T-helper 17 cell (primary cell): Measurements from ENCODE around the gene ERLIN1. TPM values are rescaled to one million over a fixed set of nuclear protein-coding genes. Genes with fewer than 3 reads are reported as not detected.

Experiments
- ATAC-seq: fragments of 150-1000 bp; cut with Tn5 transposase; 2 replicates; pipeline ENCODE4 v1.10.0; 2021; ENCODE audit warnings: mild to moderate bottlenecking, moderate library complexity
- DNase-seq, 3 donors: peaks; one replicate each; pipeline versions ENCODE4 v3.0.0 to v3.0.0-alpha.2; 2020 to 2021
- H3K9me3 ChIP-seq: one replicate; pipeline ENCODE4 v1.7.0; 2013; ENCODE audit warnings: low read length, mild to moderate bottlenecking; ENCODE audit not compliant: control insufficient read depth, poor library complexity, severe bottlenecking
- H3K27ac Mint-ChIP-seq: one replicate; pipeline ENCODE4 v1.8.0; 2022; ENCODE audit warnings: mild to moderate bottlenecking, moderate library complexity, mixed read lengths
- H3K27me3 Mint-ChIP-seq: one replicate; pipeline ENCODE4 v1.8.0; 2022; ENCODE audit warnings: mixed read lengths
- H3K36me3 Mint-ChIP-seq: one replicate; pipeline ENCODE4 v1.8.0; 2022; ENCODE audit warnings: low read depth, mixed read lengths
- H3K4me1 Mint-ChIP-seq: one replicate; pipeline ENCODE4 v1.8.0; 2022; ENCODE audit warnings: mild to moderate bottlenecking, mixed read lengths
- H3K4me3 Mint-ChIP-seq: one replicate; pipeline ENCODE4 v1.8.0; 2022; ENCODE audit warnings: mild to moderate bottlenecking, moderate library complexity, mixed read lengths
- total RNA-seq, 4 donors: library from RNA in 2 of 4; stranded (reverse) in 2 of 4; gene quantifications; one replicate each; pipeline ENCODE4 v1.2.3 and lab custom pipeline; 2022 to 2026

ERLIN1 gene
- total RNA-seq, 2 donors from 2014 or later = 3.7 to 5.7 TPM

GRCh38 chr10:100119726-100120125 is 66.1 kb downstream of the ERLIN1 start:
- H3K27ac Mint-ChIP-seq = no peak overlapping the region
- H3K4me3 Mint-ChIP-seq = no peak overlapping the region
- peaks cover 7% of the 10 kb centered on the region for H3K4me1 Mint-ChIP-seq
- no peaks in the 10 kb centered on the region for H3K36me3 Mint-ChIP-seq
- peaks cover 22% of the 10 kb centered on the region for H3K27me3 Mint-ChIP-seq
- no peak for DNase-seq
- ATAC-seq = no peak
- H3K9me3 ChIP-seq = no peaks in the 10 kb centered on the region

- ATAC-seq = no peak
- Mint-ChIP-seq H3K36me3 (no peaks in the 10 kb centered on the region), H3K27me3 (peaks cover 33% of the 10 kb centered on the region), H3K4me3 (no peak overlapping the region), H3K4me1 (peaks cover 2% of the 10 kb centered on the region), H3K27ac (no peak overlapping the region)
- H3K9me3 ChIP-seq = peaks cover 2% of the 10 kb centered on the region
- DNase-seq = no peak
These were observed 70.7 kb downstream of the ERLIN1 start for GRCh38 chr10:100114976-100115770.

GRCh38 chr10:100114460-100114859 is 71.4 kb downstream of the ERLIN1 start:
- peaks cover 2% of the 10 kb centered on the region for H3K9me3 ChIP-seq
- no peaks in the 10 kb centered on the region for H3K36me3 Mint-ChIP-seq
- ATAC-seq = no peak
- DNase-seq = no peak
- no peak overlapping the region for H3K27ac Mint-ChIP-seq
- peaks cover 34% of the 10 kb centered on the region for H3K27me3 Mint-ChIP-seq
- H3K4me1 Mint-ChIP-seq = peaks cover 2% of the 10 kb centered on the region
- no peak overlapping the region for H3K4me3 Mint-ChIP-seq

GRCh38 chr10:100109670-100110069 is 76.2 kb downstream of the ERLIN1 start:
- peaks cover 2% of the 10 kb centered on the region for H3K9me3 ChIP-seq
- Mint-ChIP-seq H3K36me3 (no peaks in the 10 kb centered on the region), H3K4me3 (no peak overlapping the region), H3K27me3 (peaks cover 29% of the 10 kb centered on the region), H3K27ac (no peak overlapping the region), H3K4me1 (no peaks in the 10 kb centered on the region)
- no peak for DNase-seq
- no peak for ATAC-seq

GRCh38 chr10:100106865-100107264 is 79.0 kb downstream of the ERLIN1 start:
- DNase-seq (no peak), ATAC-seq (no peak)
- Mint-ChIP-seq H3K27me3 (peaks cover 33% of the 10 kb centered on the region), H3K27ac (no peak overlapping the region), H3K4me3 (no peak overlapping the region), H3K36me3 (no peaks in the 10 kb centered on the region), H3K4me1 (no peaks in the 10 kb centered on the region)
- H3K9me3 ChIP-seq = no peaks in the 10 kb centered on the region

GRCh38 chr10:100104300-100104699 is 81.5 kb downstream of the ERLIN1 start:
- H3K9me3 ChIP-seq = no peaks in the 10 kb centered on the region
- ATAC-seq = no peak
- no peaks in the 10 kb centered on the region for H3K36me3 Mint-ChIP-seq
- no peak overlapping the region for H3K4me3 Mint-ChIP-seq
- H3K27ac Mint-ChIP-seq = no peak overlapping the region
- H3K4me1 Mint-ChIP-seq = no peaks in the 10 kb centered on the region
- DNase-seq = no peak
- peaks cover 46% of the 10 kb centered on the region for H3K27me3 Mint-ChIP-seq

GRCh38 chr10:100103581-100103980 is 82.2 kb downstream of the ERLIN1 start:
- Mint-ChIP-seq H3K27ac (no peak overlapping the region), H3K4me1 (no peaks in the 10 kb centered on the region), H3K36me3 (no peaks in the 10 kb centered on the region), H3K27me3 (peaks cover 46% of the 10 kb centered on the region), H3K4me3 (no peak overlapping the region)
- no peaks in the 10 kb centered on the region for H3K9me3 ChIP-seq
- DNase-seq (no peak), ATAC-seq (no peak)

GRCh38 chr10:100101192-100102076 is 84.4 kb downstream of the ERLIN1 start:
- Mint-ChIP-seq H3K4me3 (no peak overlapping the region), H3K4me1 (no peaks in the 10 kb centered on the region), H3K27ac (no peak overlapping the region), H3K36me3 (no peaks in the 10 kb centered on the region), H3K27me3 (peaks cover 54% of the 10 kb centered on the region)
- DNase-seq (no peak), ATAC-seq (no peak)
- H3K9me3 ChIP-seq = no peaks in the 10 kb centered on the region

GRCh38 chr10:100100651-100101184 is 85.1 kb downstream of the ERLIN1 start:
- DNase-seq (no peak), ATAC-seq (no peak)
- Mint-ChIP-seq H3K27ac (no peak overlapping the region), H3K4me1 (no peaks in the 10 kb centered on the region), H3K4me3 (no peak overlapping the region), H3K27me3 (peaks cover 54% of the 10 kb centered on the region), H3K36me3 (no peaks in the 10 kb centered on the region)
- H3K9me3 ChIP-seq = no peaks in the 10 kb centered on the region

Other genes starting within 250 kb of the ERLIN1 start
- gene DNMBP, start 176.1 kb downstream of the ERLIN1 start, total RNA-seq = 1 to 10 TPM; 2.1 to 2.5 TPM
- not detected for gene CPN1, start 104.2 kb downstream of the ERLIN1 start, total RNA-seq
- gene CHUK, start 43.6 kb upstream of the ERLIN1 start, total RNA-seq = 10 to 100 TPM; 17.8 to 21.1 TPM
- gene CWF19L1, start 81.6 kb upstream of the ERLIN1 start, total RNA-seq = 10 to 100 TPM; 41.4 to 52.1 TPM
- 10 to 100 TPM; 40.4 to 58.2 TPM for gene BLOC1S2, start 100.7 kb upstream of the ERLIN1 start, total RNA-seq
- under 1 TPM in 1 of 2 donors, not detected in 1; 0.80 TPM for gene PKD2L1, start 144.2 kb upstream of the ERLIN1 start, total RNA-seq
- 1 to 10 TPM in 1 of 2 donors, under 1 TPM in 1; 0.77 to 1.5 TPM for gene SCD, start 161.2 kb upstream of the ERLIN1 start, total RNA-seq